HG03135 (cell line): ENCODE measurements around the gene MYO10.
A peak's percentile ranks its signal among the peaks of the same experiment; 100 is the strongest.

Source experiments
- ATAC-seq: cut with Tn5 transposase; IDR thresholded peaks from one replicate; pipeline ENCODE4 v1.9.1; 2021; ENCODE audit warnings: mild to moderate bottlenecking, moderate library complexity; ENCODE audit not compliant: unreplicated experiment

MYO10 gene

GRCh38 chr5:16943846-16944678, 8.0 kb upstream of the MYO10 start:
- ATAC-seq: no peak

- no peak for ATAC-seq
These were observed 1.5 kb upstream of the MYO10 start for GRCh38 chr5:16937503-16938161.

- ATAC-seq: no peak
These were observed 926 bp upstream of the MYO10 start for GRCh38 chr5:16936989-16937438.

GRCh38 chr5:16935231-16936149, 598 bp downstream of the MYO10 start:
- ATAC-seq: peak; percentile 53

- ATAC-seq: no peak
These were observed 1.4 kb downstream of the MYO10 start for GRCh38 chr5:16934677-16935153.

GRCh38 chr5:16934123-16934522, 2.0 kb downstream of the MYO10 start:
- peak; percentile 53 for ATAC-seq

GRCh38 chr5:16933337-16933736, 2.8 kb downstream of the MYO10 start:
- ATAC-seq: no peak

GRCh38 chr5:16932401-16932800, 3.7 kb downstream of the MYO10 start:
- no peak for ATAC-seq

GRCh38 chr5:16931334-16932110, 4.6 kb downstream of the MYO10 start:
- no peak for ATAC-seq

- ATAC-seq: no peak
These were observed 5.6 kb downstream of the MYO10 start for GRCh38 chr5:16930496-16930895.

- ATAC-seq: no peak
These were observed 6.3 kb downstream of the MYO10 start for GRCh38 chr5:16929831-16930230.

- ATAC-seq: no peak
These were observed 6.7 kb downstream of the MYO10 start for GRCh38 chr5:16929347-16929746.

- ATAC-seq: no peak
These were observed 8.5 kb downstream of the MYO10 start for GRCh38 chr5:16927613-16928012.

GRCh38 chr5:16926417-16926816, 9.7 kb downstream of the MYO10 start:
- ATAC-seq: no peak

GRCh38 chr5:16924206-16924605, 11.9 kb downstream of the MYO10 start:
- no peak for ATAC-seq

- ATAC-seq: peak; percentile 55
These were observed 13.7 kb downstream of the MYO10 start for GRCh38 chr5:16922430-16922829.

- no peak for ATAC-seq
These were observed 14.9 kb downstream of the MYO10 start for GRCh38 chr5:16921211-16921610.

- ATAC-seq: no peak
These were observed 15.8 kb downstream of the MYO10 start for GRCh38 chr5:16920109-16920816.

- no peak for ATAC-seq
These were observed 17.0 kb downstream of the MYO10 start for GRCh38 chr5:16918891-16919671.
